ENCODE data around the gene CELF5. TPM values are rescaled to one million over a fixed set of nuclear protein-coding genes. Genes with fewer than 3 reads are reported as not detected.

The CELF5 gene
- total RNA-seq, 1 experiment from 2014 or later = 1.2 TPM

- Histone ChIP-seq H3K27me3 (ENCODE audit: control insufficient read depth, insufficient read depth, low read length) (no peaks in the 10 kb centered on the region; the same call in 1 of the 2 replicates), H3K4me1 (ENCODE audit: control insufficient read depth, insufficient read depth, low read length) (no peaks in the 10 kb centered on the region), H3K4me3 (ENCODE audit: low read depth in 2 of 2, low read length in 2 of 2) (no peak overlapping the region), H3K9me3 (ENCODE audit: control insufficient read depth, insufficient read depth, low read depth, low read length) (no peaks in the 10 kb centered on the region), H3K27ac (ENCODE audit: low read length) (no peak overlapping the region), H3K36me3 (ENCODE audit: control insufficient read depth, insufficient read depth, low read length) (no peaks in the 10 kb centered on the region)
- peak; percentile 74 for ATAC-seq
- intact Hi-C loops (cut with micrococcal nuclease; ENCODE audit: unreplicated experiment) (no loop called here), in situ Hi-C loops (cut with HindIII; ENCODE audit: low pct_unique_long_range_greater_than_20kb, low sequenced_read_pairs) (no loop called here)
- DNase-seq (ENCODE audit: low read depth, low spot score) = no peak
- ChIA-PET CTCF (interaction anchor here (1.1 to 1.9 kb wide), 2 partner anchors 174 to 180 kb away, joined by 4 to 14 read pairs; no protein-coding TSS in a partner anchor), POLR2A (no interaction called here)
- TF ChIP-seq POLR2AphosphoS5 (IDR thresholded peaks at IDR 0.05; ENCODE audit: low read depth, low read length) (no peak), CTCF (IDR thresholded peaks at IDR 0.05) (peak; percentile 90)
- BruUV-seq (replicated peaks) = no TSS peak
Measured at GRCh38 chr19:3304871-3305423, 80.5 kb downstream of the CELF5 start.

- CTCF ChIA-PET = no interaction called here
- Histone ChIP-seq H3K27me3 (ENCODE audit: control insufficient read depth, insufficient read depth, low read length) (peaks cover 6% of the 10 kb centered on the region; the same call in 1 of the 2 replicates), H3K27ac (ENCODE audit: low read length) (no peak overlapping the region), H3K36me3 (ENCODE audit: control insufficient read depth, insufficient read depth, low read length) (no peaks in the 10 kb centered on the region), H3K4me1 (ENCODE audit: control insufficient read depth, insufficient read depth, low read length) (no peaks in the 10 kb centered on the region), H3K9me3 (ENCODE audit: control insufficient read depth, insufficient read depth, low read depth, low read length) (no peaks in the 10 kb centered on the region), H3K4me3 (ENCODE audit: low read depth in 2 of 2, low read length in 2 of 2) (no peak overlapping the region)
- TF ChIP-seq REST (IDR thresholded peaks at IDR 0.05; ENCODE audit: insufficient read depth in 1 of 2, low read depth in 2 of 2, low read length in 1 of 2) = no peak
- BruUV-seq (replicated peaks) = no TSS peak
- intact Hi-C loops (cut with micrococcal nuclease; ENCODE audit: unreplicated experiment) (no loop called here), in situ Hi-C loops (cut with HindIII; ENCODE audit: low pct_unique_long_range_greater_than_20kb, low sequenced_read_pairs) (no loop called here)
- ATAC-seq (no peak), DNase-seq (ENCODE audit: low read depth, low spot score) (no peak)
- POLR2A ChIA-PET = no interaction called here
Measured at GRCh38 chr19:3309724-3310123, 85.3 kb downstream of the CELF5 start.

GRCh38 chr19:3310280-3310679 lies 85.8 kb downstream of the CELF5 start:
- no peak overlapping the region for H3K4me3 ChIP-seq (ENCODE audit: low read depth in 2 of 2, low read length in 2 of 2)
- H3K27ac ChIP-seq (ENCODE audit: low read length) = no peak overlapping the region
- TF ChIP-seq SIN3A (IDR thresholded peaks at IDR 0.05; ENCODE audit: borderline replicate concordance, insufficient read depth, low read depth, low read length) (no peak), TCF7L2 (IDR thresholded peaks at IDR 0.05; ENCODE audit: low read depth, low read length) (no peak), REST (IDR thresholded peaks at IDR 0.05; ENCODE audit: insufficient read depth in 1 of 2, low read depth in 2 of 2, low read length in 1 of 2) (no peak), CTCF (IDR thresholded peaks at IDR 0.05) (no peak), POLR2AphosphoS5 (IDR thresholded peaks at IDR 0.05; ENCODE audit: low read depth, low read length) (no peak)
- CTCF ChIA-PET = no interaction called here
- DNase-seq (ENCODE audit: low read depth, low spot score) (no peak), ATAC-seq (no peak)
- POLR2A ChIA-PET = no interaction called here
- peaks cover 6% of the 10 kb centered on the region; the same call in 1 of the 2 replicates for H3K27me3 ChIP-seq (ENCODE audit: control insufficient read depth, insufficient read depth, low read length)
- BruUV-seq (replicated peaks) = no TSS peak
- H3K36me3 ChIP-seq (ENCODE audit: control insufficient read depth, insufficient read depth, low read length) = no peaks in the 10 kb centered on the region
- in situ Hi-C loops (cut with HindIII; ENCODE audit: low pct_unique_long_range_greater_than_20kb, low sequenced_read_pairs) = no loop called here
- H3K4me1 ChIP-seq (ENCODE audit: control insufficient read depth, insufficient read depth, low read length) = no peaks in the 10 kb centered on the region
- intact Hi-C loops (cut with micrococcal nuclease; ENCODE audit: unreplicated experiment) = no loop called here
- no peaks in the 10 kb centered on the region for H3K9me3 ChIP-seq (ENCODE audit: control insufficient read depth, insufficient read depth, low read depth, low read length)
